ENCODE results near the gene EXOC6.
A peak's percentile ranks its signal among the peaks of the same experiment; 100 is the strongest.

DNA sequence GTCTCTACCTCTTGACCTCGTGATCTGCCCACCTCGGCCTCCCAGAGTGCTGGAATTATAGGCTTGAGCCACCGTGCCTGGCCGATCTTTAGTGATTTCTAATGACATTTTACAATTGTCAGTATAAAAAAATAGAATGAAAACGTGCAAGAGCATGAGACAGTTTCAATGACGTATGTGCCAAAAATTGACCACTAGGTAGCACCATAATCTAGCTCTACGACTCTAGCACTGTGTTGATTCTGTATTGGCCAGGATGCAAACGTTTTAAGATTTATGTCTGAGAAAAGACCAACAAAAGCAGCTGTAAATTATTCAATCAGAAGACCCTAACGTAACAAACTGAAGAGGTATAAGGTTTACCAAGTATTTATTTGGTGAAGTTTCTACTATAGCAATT, 25.4 kb upstream of the EXOC6 start:
- TF ChIP-seq, protein P1, sequence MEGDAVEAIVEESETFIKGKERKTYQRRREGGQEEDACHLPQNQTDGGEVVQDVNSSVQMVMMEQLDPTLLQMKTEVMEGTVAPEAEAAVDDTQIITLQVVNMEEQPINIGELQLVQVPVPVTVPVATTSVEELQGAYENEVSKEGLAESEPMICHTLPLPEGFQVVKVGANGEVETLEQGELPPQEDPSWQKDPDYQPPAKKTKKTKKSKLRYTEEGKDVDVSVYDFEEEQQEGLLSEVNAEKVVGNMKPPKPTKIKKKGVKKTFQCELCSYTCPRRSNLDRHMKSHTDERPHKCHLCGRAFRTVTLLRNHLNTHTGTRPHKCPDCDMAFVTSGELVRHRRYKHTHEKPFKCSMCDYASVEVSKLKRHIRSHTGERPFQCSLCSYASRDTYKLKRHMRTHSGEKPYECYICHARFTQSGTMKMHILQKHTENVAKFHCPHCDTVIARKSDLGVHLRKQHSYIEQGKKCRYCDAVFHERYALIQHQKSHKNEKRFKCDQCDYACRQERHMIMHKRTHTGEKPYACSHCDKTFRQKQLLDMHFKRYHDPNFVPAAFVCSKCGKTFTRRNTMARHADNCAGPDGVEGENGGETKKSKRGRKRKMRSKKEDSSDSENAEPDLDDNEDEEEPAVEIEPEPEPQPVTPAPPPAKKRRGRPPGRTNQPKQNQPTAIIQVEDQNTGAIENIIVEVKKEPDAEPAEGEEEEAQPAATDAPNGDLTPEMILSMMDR (IDR thresholded peaks at IDR 0.05), result peak; percentile 6
- TF ChIP-seq EZH2 (IDR thresholded peaks at IDR 0.05) (no peak), EZH2phosphoT487 (IDR thresholded peaks at IDR 0.05) (no peak)
